Thymus (tissue), 11 donors: Measurements from ENCODE around the gene STAC2. TPM values are rescaled to one million over a fixed set of nuclear protein-coding genes. Genes with fewer than 3 reads are reported as not detected.
A peak's percentile ranks its signal among the peaks of the same experiment; 100 is the strongest.
"Not testable (repeated sequence)": the region's sequence is repeated elsewhere in the genome, so short reads cannot be mapped to it uniquely, and the experiment has no call there.

Source experiments
- DNase-seq, 9 donors: peaks; one replicate each; pipeline ENCODE4 v3.0.0-alpha.2; 2013; ENCODE audit warnings: low spot score in 9 of 9, low read depth in 6 of 9, missing footprints in 1 of 9
- H3K27ac ChIP-seq, 2 donors: one replicate each; pipeline ENCODE4 v1.5.1; 2013; ENCODE audit warnings: control low read depth in 1 of 2, low read depth in 1 of 2, low read length in 1 of 2, mild to moderate bottlenecking in 1 of 2, moderate library complexity in 1 of 2
- H3K27me3 ChIP-seq, 2 donors: one replicate each; pipeline ENCODE4 v1.5.1; 2013; ENCODE audit warnings: low read length in 1 of 2; ENCODE audit not compliant: control insufficient read depth in 2 of 2, insufficient read depth in 1 of 2
- H3K36me3 ChIP-seq, 2 donors: one replicate each; pipeline ENCODE4 v1.5.1; 2013; ENCODE audit warnings: low read length in 1 of 2, mild to moderate bottlenecking in 1 of 2, moderate library complexity in 1 of 2; ENCODE audit not compliant: control insufficient read depth in 2 of 2, insufficient read depth in 2 of 2
- H3K4me1 ChIP-seq, 2 donors: one replicate each; pipeline ENCODE4 v1.5.1; 2013; ENCODE audit warnings: low read length in 2 of 2; ENCODE audit not compliant: control insufficient read depth in 2 of 2, insufficient read depth in 2 of 2
- H3K4me3 ChIP-seq, 2 donors: one replicate each; pipeline ENCODE4 v1.5.1; 2013; ENCODE audit warnings: low read length in 2 of 2, control low read depth in 1 of 2, mild to moderate bottlenecking in 1 of 2
- H3K9me3 ChIP-seq, 2 donors: one replicate each; pipeline ENCODE4 v1.5.1; 2013; ENCODE audit warnings: low read length in 1 of 2, mild to moderate bottlenecking in 1 of 2; ENCODE audit not compliant: control insufficient read depth in 2 of 2, insufficient read depth in 1 of 2
- WGBS: extraction: QIAGEN DNeasy Blood & Tissue Kit; methylation state at CpG from one replicate; pipeline ENCODE4 v1.1.7; 2013; 5-methylcytosine and 5-hydroxymethylcytosine counted together
- polyA plus RNA-seq: library from polyadenylated mRNA; stranded (reverse); fragments of 200-250 nt; gene quantifications from one replicate; pipeline ENCODE4 v1.2.3, GENCODE V29; 2013
- total RNA-seq: library from RNA; stranded (reverse); fragments of 120-200 nt; gene quantifications from one replicate; pipeline ENCODE4 v1.2.4, GENCODE V29; 2013
- donor health status: healthy.

STAC2 gene
- total and polyA plus RNA-seq, 2 donors = under 0.01 to 1.6 TPM

DNA sequence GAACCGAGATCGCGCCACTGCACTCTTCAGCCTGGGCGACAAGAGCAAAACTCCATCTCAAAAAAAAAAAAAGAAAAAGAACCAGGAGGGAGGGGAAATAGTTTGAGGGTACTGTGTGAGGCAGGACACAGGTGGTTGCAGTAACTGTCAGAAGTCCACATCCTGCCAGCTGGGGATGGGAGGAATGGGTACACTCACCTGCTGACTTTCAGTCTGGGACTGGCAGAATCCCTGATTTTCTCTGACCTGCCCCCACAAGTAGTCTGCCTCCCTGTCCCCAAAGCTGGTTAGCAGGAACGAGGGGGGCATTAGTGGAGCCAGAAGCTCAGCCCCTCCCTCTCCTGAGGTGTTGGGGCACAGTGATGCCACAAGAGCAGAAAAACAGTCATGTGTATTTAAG is 52.7 kb downstream of the STAC2 start:
- WGBS = 5% methylated on average over 5 of the region's 5 CpGs
- peaks cover 24 to 30% of the 10 kb centered on the region in 2 donors for H3K36me3 ChIP-seq
- no peaks in the 10 kb centered on the region for H3K27me3 ChIP-seq
- peaks cover 1 to 8% of the 10 kb centered on the region in 2 donors for H3K9me3 ChIP-seq
- H3K4me3 ChIP-seq = peak overlapping the region; percentile 16 to 52
- peaks cover 30 to 71% of the 10 kb centered on the region in 2 donors for H3K4me1 ChIP-seq
- peak in 5 of 9 donors; percentile 69 to 92 (median 79) for DNase-seq
- H3K27ac ChIP-seq = peak overlapping the region; percentile 89 to 97

- H3K4me3 ChIP-seq = peak overlapping the region; percentile 32 to 52
- H3K9me3 ChIP-seq = peaks cover 0 to 8% of the 10 kb centered on the region in 2 donors
- peak in 3 of 9 donors; percentile 37 to 78 (median 54) for DNase-seq
- H3K27ac ChIP-seq = peak overlapping the region; percentile 92 to 97
- no peaks in the 10 kb centered on the region for H3K27me3 ChIP-seq
- peaks cover 31 to 82% of the 10 kb centered on the region in 2 donors for H3K4me1 ChIP-seq
- WGBS = 15% methylated on average over 5 of the region's 5 CpGs
- peaks cover 12 to 19% of the 10 kb centered on the region in 2 donors for H3K36me3 ChIP-seq
Measured at GRCh38 chr17:39171933-39172332, 53.8 kb downstream of the STAC2 start.

DNA sequence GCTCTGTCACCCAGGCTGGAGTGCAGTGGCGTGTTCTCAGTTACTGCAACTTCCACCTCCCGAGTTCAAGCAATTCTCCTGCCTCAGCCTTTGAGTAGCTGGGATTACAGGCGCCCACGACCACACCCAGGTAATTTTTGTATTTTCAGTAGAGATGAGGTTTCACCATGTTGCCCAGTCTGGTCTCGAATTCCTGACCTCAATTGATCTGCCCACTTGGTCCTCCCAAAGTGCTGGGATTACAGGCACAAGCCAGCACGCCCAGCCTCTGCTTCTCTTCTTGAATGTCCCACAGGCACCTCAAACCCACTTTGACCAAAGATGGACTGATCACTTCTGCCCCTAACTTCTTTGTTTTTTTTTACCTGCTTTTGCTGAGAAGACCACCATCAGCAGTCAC is 55.2 kb downstream of the STAC2 start:
- 43% methylated on average over 6 of the region's 6 CpGs for WGBS
- peaks cover 0 to 5% of the 10 kb centered on the region in 2 donors for H3K36me3 ChIP-seq
- H3K4me1 ChIP-seq = peaks cover 31 to 96% of the 10 kb centered on the region in 2 donors
- H3K27ac ChIP-seq = peak overlapping the region; percentile 92 to 97
- peak overlapping the region; percentile 34 to 52 for H3K4me3 ChIP-seq
- DNase-seq = peak in 1 of 9 donors; percentile 45
- H3K9me3 ChIP-seq = peaks cover 0 to 8% of the 10 kb centered on the region in 2 donors
- peaks cover 0 to 2% of the 10 kb centered on the region in 2 donors for H3K27me3 ChIP-seq

GRCh38 chr17:39170109-39170508 is 55.6 kb downstream of the STAC2 start:
- Histone ChIP-seq H3K27ac (peak overlapping the region; percentile 92 to 97), H3K4me3 (peak overlapping the region; percentile 34 to 52), H3K9me3 (peaks cover 0 to 8% of the 10 kb centered on the region in 2 donors), H3K4me1 (peaks cover 29 to 97% of the 10 kb centered on the region in 2 donors), H3K36me3 (peaks cover 0 to 1% of the 10 kb centered on the region in 2 donors), H3K27me3 (peaks cover 0 to 5% of the 10 kb centered on the region in 2 donors)
- 13% methylated on average over 4 of the region's 4 CpGs for WGBS
- peak in 4 of 9 donors; percentile 50 to 76 (median 52) for DNase-seq

DNA sequence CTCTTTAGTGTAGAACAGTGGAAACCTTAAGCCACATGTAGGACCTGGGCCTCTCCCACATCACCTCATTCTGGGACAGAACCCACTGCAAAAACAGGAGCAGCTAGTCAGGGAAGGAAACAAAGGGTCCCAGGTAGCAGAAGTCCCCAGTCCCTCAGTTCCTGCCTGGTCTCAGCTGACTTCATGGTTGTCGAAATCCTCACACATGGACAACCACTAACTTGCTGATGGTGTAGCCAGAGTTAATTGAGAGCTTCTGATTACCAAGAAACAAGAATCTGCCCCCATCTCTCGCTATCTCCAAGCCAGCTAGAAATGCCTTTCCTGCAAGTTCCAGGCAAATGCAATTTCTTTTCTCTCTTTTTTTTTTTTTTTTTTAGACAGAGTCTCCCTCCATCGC is 56.2 kb downstream of the STAC2 start:
- whole genome bisulfite sequencing = 74% methylated on average over 3 of the region's 3 CpGs
- no peaks in the 10 kb centered on the region for H3K36me3 ChIP-seq

GRCh38 chr17:39169101-39169500 is 56.6 kb downstream of the STAC2 start:
- H3K27me3 ChIP-seq = peaks cover 0 to 5% of the 10 kb centered on the region in 2 donors
- peak overlapping the region in 1 of 2 donors; percentile 7 for H3K4me3 ChIP-seq
- H3K36me3 ChIP-seq = no peaks in the 10 kb centered on the region
- WGBS = 73% methylated on average over 14 of the region's 14 CpGs
- H3K27ac ChIP-seq = peak overlapping the region; percentile 48 to 97
- H3K9me3 ChIP-seq = peaks cover 0 to 5% of the 10 kb centered on the region in 2 donors
- DNase-seq = no peak
- H3K4me1 ChIP-seq = peaks cover 20 to 91% of the 10 kb centered on the region in 2 donors

More for the DNA sequence above, 56.2 kb downstream of the STAC2 start:
- Histone ChIP-seq H3K4me3 (peak overlapping the region; percentile 7 to 52), H3K9me3 (peaks cover 0 to 8% of the 10 kb centered on the region in 2 donors), H3K4me1 (peaks cover 25 to 92% of the 10 kb centered on the region in 2 donors), H3K27me3 (peaks cover 0 to 5% of the 10 kb centered on the region in 2 donors), H3K27ac (peak overlapping the region; percentile 48 to 97)
- DNase-seq = no peak

- peak overlapping the region; percentile 60 to 94 for H3K27ac ChIP-seq
- H3K36me3 ChIP-seq, DNase-seq, H3K27me3 ChIP-seq, H3K9me3 ChIP-seq, H3K4me3 ChIP-seq: not testable (repeated sequence)
- 98% methylated on average over 10 of the region's 10 CpGs for WGBS
- peaks cover 16 to 90% of the 10 kb centered on the region in 2 donors for H3K4me1 ChIP-seq
Measured at GRCh38 chr17:39168503-39168902, 57.2 kb downstream of the STAC2 start.

GRCh38 chr17:39167476-39167875 is 58.3 kb downstream of the STAC2 start:
- Histone ChIP-seq H3K27ac (peak overlapping the region; percentile 92 to 94), H3K27me3 (peaks cover 0 to 5% of the 10 kb centered on the region in 2 donors), H3K4me1 (peaks cover 16 to 90% of the 10 kb centered on the region in 2 donors), H3K36me3 (peaks cover 0 to 4% of the 10 kb centered on the region in 2 donors), H3K9me3 (peaks cover 0 to 5% of the 10 kb centered on the region in 2 donors), H3K4me3 (peak overlapping the region; percentile 62 to 79)
- DNase-seq = peak in 5 of 9 donors; percentile 53 to 85 (median 68)
- 6% methylated on average over 2 of the region's 2 CpGs for WGBS

DNA sequence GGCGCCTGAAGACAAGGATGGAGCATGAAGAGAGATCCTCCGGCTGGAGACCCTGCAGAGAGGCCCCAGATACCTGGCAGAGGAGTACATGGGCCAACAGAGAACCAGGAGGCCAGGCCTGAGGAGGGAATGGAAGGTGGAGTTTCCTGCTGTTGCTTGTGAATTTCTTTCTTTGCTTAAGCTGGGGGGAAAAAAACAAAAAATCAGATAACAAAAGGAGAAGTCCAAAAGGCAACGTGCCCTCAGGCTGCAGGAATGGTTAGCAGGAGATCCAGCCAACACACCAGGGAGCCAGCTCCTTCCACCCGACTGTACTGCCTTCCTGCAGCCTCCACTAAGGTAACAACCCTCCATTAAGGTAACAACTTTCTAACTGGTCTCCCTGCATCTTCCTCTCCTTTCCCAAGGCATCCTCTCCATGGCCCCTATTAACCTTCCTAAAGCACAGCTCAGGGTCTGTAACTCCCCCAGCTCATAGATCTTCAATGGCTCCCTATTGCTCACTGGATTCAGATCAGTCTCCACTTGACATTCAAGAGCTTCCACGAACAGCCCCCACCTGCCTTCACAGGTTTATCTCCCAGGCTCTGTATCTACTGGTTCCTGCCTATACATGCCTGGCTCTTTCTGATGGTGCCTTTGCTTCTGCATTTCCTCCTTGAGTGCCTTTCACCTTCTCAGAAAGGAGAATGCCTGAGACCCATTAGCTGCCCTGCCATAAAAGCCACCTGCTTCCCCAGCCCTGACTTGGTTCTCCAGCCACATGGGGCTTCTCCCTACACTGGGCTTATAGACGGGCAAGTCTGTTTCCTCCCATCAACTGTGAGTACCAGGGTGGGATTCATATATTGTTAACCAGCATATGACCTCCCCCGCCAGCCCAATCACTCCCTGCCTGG is 59.1 kb downstream of the STAC2 start:
- peak in 3 of 9 donors; percentile 16 to 67 (median 33) for DNase-seq
- Histone ChIP-seq H3K4me1 (peaks cover 14 to 90% of the 10 kb centered on the region in 2 donors), H3K36me3 (peaks cover 0 to 4% of the 10 kb centered on the region in 2 donors), H3K27ac (peak overlapping the region; percentile 92 to 94), H3K9me3 (peaks cover 0 to 5% of the 10 kb centered on the region in 2 donors), H3K27me3 (peaks cover 0 to 5% of the 10 kb centered on the region in 2 donors), H3K4me3 (peak overlapping the region; percentile 62 to 79)
- WGBS = 32% methylated on average over 7 of the region's 7 CpGs
